Fibroblast of lung (primary cell): Measurements from ENCODE around the gene GNAI2.

Source experiments
- CTCF ChIP-seq, 2 donors: IDR thresholded peaks in 1 of 2; conservative IDR thresholded peaks in 1 of 2; 1 replicate in 1 of 2; 2 replicates in 1 of 2; pipeline ENCODE4 v1.5.1; 2011 to 2012; ENCODE audit warnings: low read length in 2 of 2, control low read depth in 1 of 2, inconsistent platforms in 1 of 2, low read depth in 1 of 2, mild to moderate bottlenecking in 1 of 2
- EZH2 ChIP-seq: IDR thresholded peaks from 2 replicates; pipeline ENCODE4 v1.5.1; 2012; ENCODE audit warnings: low read length, control low read depth, mild to moderate bottlenecking; ENCODE audit errors: missing control alignments

GRCh38 chr3:50279255-50280016 is 43.4 kb downstream of the GNAI2 start:
- TF ChIP-seq CTCF (conservative IDR thresholded peaks at IDR 0.05 in 1 of 2, IDR thresholded peaks at IDR 0.05 in 1 of 2; ENCODE audit: low read depth in 1 of 2, low read length in 2 of 2), result no peak
- no peak for TF ChIP-seq EZH2
